HEK293 (cell line): ENCODE measurements around the gene SYNGR3.

ENCODE experiments used
- CTCF ChIA-PET: fragments of 350-600 bp; formaldehyde crosslinking; extraction: SDS; loops from one replicate; lab custom pipeline; 2021; ENCODE audit warnings: antibody characterized with exemption; lab: Yijun Ruan, JAX
- POLR2A ChIA-PET: fragments of 300-600 bp; formaldehyde crosslinking; extraction: SDS; loops from one replicate; lab custom pipeline; 2020; ENCODE audit warnings: antibody characterized with exemption, inconsistent platforms; lab: Yijun Ruan, JAX
- H3K27ac ChIP-seq: fragments of 200-500 bp; sonication (Bioruptor generic); 2 replicates; pipeline ENCODE4 v1.5.1; 2014; ENCODE audit warnings: low read depth, low read length, control low read depth, inconsistent platforms; ENCODE audit errors: extremely low read depth
- H3K36me3 ChIP-seq, 2 experiments: fragments of 200-500 bp in 1 of 2; sonication (Bioruptor generic) in 1 of 2; 1 replicate in 1 of 2; 2 replicates in 1 of 2; pipeline ENCODE4 v1.5.1; 2014 to 2017; ENCODE audit warnings: inconsistent platforms in 2 of 2, low read length in 2 of 2; ENCODE audit not compliant: control insufficient read depth in 2 of 2, insufficient read depth in 1 of 2
- H3K4me1 ChIP-seq: fragments of 200-500 bp; sonication (Bioruptor generic); 2 replicates; pipeline ENCODE4 v1.5.1; 2014; ENCODE audit warnings: mild to moderate bottlenecking, low read length, inconsistent platforms; ENCODE audit not compliant: control insufficient read depth, insufficient read depth
- H3K4me3 ChIP-seq: 2 replicates; pipeline ENCODE4 v1.5.1; 2011; ENCODE audit warnings: low read depth, mild to moderate bottlenecking, control low read depth, low read length, moderate library complexity
- H3K9me3 ChIP-seq: fragments of 200-500 bp; sonication (Bioruptor generic); 2 replicates; pipeline ENCODE4 v1.5.1; 2014; ENCODE audit warnings: low read depth, low read length, inconsistent platforms; ENCODE audit not compliant: control insufficient read depth, insufficient read depth
- EGR2 ChIP-seq: fragments of 450-650 bp; formaldehyde crosslinking; IDR thresholded peaks from 2 replicates; pipeline ENCODE4 v1.5.1; 2016; ENCODE audit warnings: low read depth, missing biosample characterization, missing genetic modification characterization
- HOXA7 ChIP-seq: sonication (generic); formaldehyde crosslinking; IDR thresholded peaks from 2 replicates; pipeline ENCODE4 v1.8.1; 2022; ENCODE audit warnings: missing genetic modification reagents, borderline replicate concordance
- KLF1 ChIP-seq: fragments of 450-650 bp; formaldehyde crosslinking; IDR thresholded peaks from 2 replicates; pipeline ENCODE4 v1.5.1; 2016; ENCODE audit warnings: missing biosample characterization, missing genetic modification characterization
- MYNN ChIP-seq: fragments of 450-650 bp; formaldehyde crosslinking; IDR thresholded peaks from 2 replicates; pipeline ENCODE4 v1.5.1; 2016; ENCODE audit warnings: missing biosample characterization, missing genetic modification characterization, borderline replicate concordance
- ZBTB20 ChIP-seq: fragments of 450-650 bp; formaldehyde crosslinking; IDR thresholded peaks from 2 replicates; pipeline ENCODE4 v1.5.1; 2016; ENCODE audit warnings: missing biosample characterization, missing genetic modification characterization
- ZFHX2 ChIP-seq: fragments of 450-650 bp; formaldehyde crosslinking; conservative IDR thresholded peaks from 2 replicates; pipeline ENCODE4 v1.5.1; 2016; ENCODE audit warnings: missing biosample characterization, missing genetic modification characterization
- ZNF121 ChIP-seq: fragments of 450-650 bp; formaldehyde crosslinking; IDR thresholded peaks from 2 replicates; pipeline ENCODE4 v1.5.1; 2016; ENCODE audit warnings: missing biosample characterization, missing genetic modification characterization
- ZNF155 ChIP-seq: fragments of 450-650 bp; formaldehyde crosslinking; IDR thresholded peaks from 2 replicates; pipeline ENCODE4 v1.5.1; 2016; ENCODE audit warnings: missing biosample characterization, missing genetic modification characterization
- ZNF280C ChIP-seq: fragments of 450-650 bp; formaldehyde crosslinking; IDR thresholded peaks from 2 replicates; pipeline ENCODE4 v1.5.1; 2016; ENCODE audit warnings: missing biosample characterization, missing genetic modification characterization
- ZNF404 ChIP-seq: fragments of 450-650 bp; formaldehyde crosslinking; IDR thresholded peaks from 2 replicates; pipeline ENCODE4 v1.5.1; 2017; ENCODE audit warnings: missing biosample characterization, missing genetic modification characterization
- ZNF548 ChIP-seq: fragments of 450-650 bp; formaldehyde crosslinking; IDR thresholded peaks from 2 replicates; pipeline ENCODE4 v1.5.1; 2016; ENCODE audit warnings: missing biosample characterization, missing genetic modification characterization
- ZNF621 ChIP-seq: fragments of 450-650 bp; formaldehyde crosslinking; IDR thresholded peaks from 2 replicates; pipeline ENCODE4 v1.5.1; 2017; ENCODE audit warnings: missing biosample characterization, missing genetic modification characterization
- ZNF677 ChIP-seq: fragments of 450-650 bp; IDR thresholded peaks from 2 replicates; pipeline ENCODE4 v1.5.0; 2018; ENCODE audit warnings: missing biosample characterization, mild to moderate bottlenecking, missing genetic modification characterization, moderate library complexity
- ZNF792 ChIP-seq: fragments of 450-650 bp; formaldehyde crosslinking; IDR thresholded peaks from 2 replicates; pipeline ENCODE4 v1.5.1; 2016; ENCODE audit warnings: missing biosample characterization, missing genetic modification characterization
- TF ChIP-seq, protein P1 (sequence below): fragments of 450-650 bp; formaldehyde crosslinking; IDR thresholded peaks from 2 replicates; pipeline ENCODE4 v1.5.1; 2016; ENCODE audit warnings: missing biosample characterization, missing genetic modification characterization, borderline replicate concordance
- TF ChIP-seq, protein P2 (sequence below): fragments of 450-650 bp; formaldehyde crosslinking; IDR thresholded peaks from 2 replicates; pipeline ENCODE4 v1.5.1; 2017; ENCODE audit warnings: missing biosample characterization, missing genetic modification characterization
- TF ChIP-seq, protein P3 (sequence below): fragments of 450-650 bp; formaldehyde crosslinking; IDR thresholded peaks from 2 replicates; pipeline ENCODE4 v1.5.1; 2017; ENCODE audit warnings: missing biosample characterization, mild to moderate bottlenecking, missing genetic modification characterization, moderate library complexity
- TF ChIP-seq, protein P4 (sequence below): fragments of 450-650 bp; formaldehyde crosslinking; IDR thresholded peaks from 2 replicates; pipeline ENCODE4 v1.5.1; 2016; ENCODE audit warnings: missing biosample characterization, missing genetic modification characterization
- TF ChIP-seq, protein P5 (sequence below): fragments of 450-650 bp; formaldehyde crosslinking; IDR thresholded peaks from 2 replicates; pipeline ENCODE4 v1.5.1; 2016; ENCODE audit warnings: missing biosample characterization, missing genetic modification characterization, borderline replicate concordance

SYNGR3 gene

DNA sequence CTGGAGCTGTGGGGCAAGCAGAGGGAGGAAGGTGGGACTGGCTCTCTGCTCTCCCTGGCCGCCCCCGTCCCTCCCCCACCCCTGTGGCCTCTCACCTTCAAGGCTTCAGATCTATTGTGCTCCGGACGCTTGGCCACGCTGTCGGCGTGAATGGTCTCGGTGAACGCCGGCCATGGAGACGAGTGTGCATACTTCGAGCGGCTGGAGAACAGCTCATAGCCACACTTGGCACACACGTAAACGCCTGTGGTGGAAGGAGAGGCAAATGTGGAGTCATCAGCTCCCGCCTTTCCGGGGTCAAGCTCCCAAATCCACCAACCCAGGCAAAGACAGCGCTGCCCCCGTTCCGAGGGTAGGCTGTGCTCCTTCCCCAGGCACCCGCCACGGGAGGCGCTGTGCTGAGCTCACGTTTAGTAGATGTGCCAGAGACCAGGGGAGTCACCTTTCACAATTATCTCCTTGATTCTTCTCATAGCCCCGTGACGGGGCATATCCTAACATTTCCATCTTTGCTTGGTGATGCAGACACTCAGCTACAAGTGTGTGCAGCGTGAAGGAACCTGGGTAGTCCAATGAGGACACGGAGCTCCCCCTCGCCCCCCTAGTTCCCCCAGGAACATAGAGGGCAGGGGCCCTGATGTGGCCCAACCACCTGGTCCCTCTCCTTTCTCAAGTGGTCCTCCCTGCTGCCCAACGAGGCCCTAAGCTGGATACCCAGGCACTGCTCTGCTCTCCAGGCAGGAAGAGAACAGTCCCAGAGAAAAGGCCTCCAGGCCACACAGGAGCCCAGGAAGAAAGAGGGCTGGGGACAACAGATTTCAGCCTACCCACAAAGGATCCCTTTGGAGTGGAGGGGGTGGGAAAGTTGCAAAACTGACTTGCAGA lies 48.4 kb upstream of the SYNGR3 start (continued):
- TF ChIP-seq, protein P1, sequence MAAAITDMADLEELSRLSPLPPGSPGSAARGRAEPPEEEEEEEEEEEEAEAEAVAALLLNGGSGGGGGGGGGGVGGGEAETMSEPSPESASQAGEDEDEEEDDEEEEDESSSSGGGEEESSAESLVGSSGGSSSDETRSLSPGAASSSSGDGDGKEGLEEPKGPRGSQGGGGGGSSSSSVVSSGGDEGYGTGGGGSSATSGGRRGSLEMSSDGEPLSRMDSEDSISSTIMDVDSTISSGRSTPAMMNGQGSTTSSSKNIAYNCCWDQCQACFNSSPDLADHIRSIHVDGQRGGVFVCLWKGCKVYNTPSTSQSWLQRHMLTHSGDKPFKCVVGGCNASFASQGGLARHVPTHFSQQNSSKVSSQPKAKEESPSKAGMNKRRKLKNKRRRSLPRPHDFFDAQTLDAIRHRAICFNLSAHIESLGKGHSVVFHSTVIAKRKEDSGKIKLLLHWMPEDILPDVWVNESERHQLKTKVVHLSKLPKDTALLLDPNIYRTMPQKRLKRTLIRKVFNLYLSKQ (tag by site-specific recombination), result no peak
- TF ChIP-seq HOXA7 (no peak), EGR2 (peak; percentile 10; the same call in 1 of the 2 replicates)
- TF ChIP-seq, all 188 proteins: peak for 14

DNA sequence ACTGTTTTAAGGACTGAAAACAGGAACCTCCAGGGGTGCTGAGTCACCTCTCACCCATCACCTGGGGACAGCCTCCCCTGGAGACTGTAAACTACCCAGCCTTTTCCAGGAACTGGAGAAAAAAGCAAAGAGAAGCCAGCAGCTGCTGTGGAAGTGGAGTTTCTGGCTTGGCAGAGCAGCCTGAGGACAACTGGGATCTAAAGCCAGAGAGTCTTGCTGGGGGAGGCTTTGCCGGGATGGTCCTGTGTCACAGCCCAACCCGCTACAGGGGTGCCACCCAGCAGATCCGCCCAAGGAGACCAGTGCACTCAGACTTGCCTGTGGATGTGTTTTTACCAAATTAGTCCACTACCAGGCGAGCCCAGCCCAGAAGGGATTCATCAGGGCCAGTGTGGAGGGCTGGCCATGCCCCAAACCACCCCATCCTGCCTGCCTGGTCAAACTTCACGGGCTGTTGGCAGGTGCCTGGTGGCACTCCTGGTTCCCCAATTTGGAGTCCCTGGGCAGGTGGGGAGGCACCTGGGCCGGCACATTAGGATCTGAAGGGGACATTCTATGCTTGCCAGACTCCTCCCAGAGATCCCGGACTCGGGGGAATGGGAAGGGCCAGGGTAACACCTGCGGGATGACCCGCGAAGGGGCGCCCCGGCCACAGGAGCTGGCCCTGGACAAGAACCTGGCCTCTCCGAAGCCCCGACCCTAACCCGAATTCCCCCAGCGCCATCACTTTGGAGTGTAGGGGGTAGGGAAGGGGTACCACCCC lies 47.5 kb upstream of the SYNGR3 start:
- ChIA-PET CTCF (interaction anchor here (0.6 to 2.6 kb wide), 4 partner anchors 13 to 262 kb away, joined by 3 to 19 read pairs (median 4); no protein-coding TSS in a partner anchor), POLR2A (interaction anchor here (1.1 to 1.7 kb wide), 5 partner anchors 15 to 23 kb away, joined by 5 to 33 read pairs (median 11); partner anchors contain the start of gene RPS2)
- no peak for TF ChIP-seq ZNF677
- TF ChIP-seq, protein P2, sequence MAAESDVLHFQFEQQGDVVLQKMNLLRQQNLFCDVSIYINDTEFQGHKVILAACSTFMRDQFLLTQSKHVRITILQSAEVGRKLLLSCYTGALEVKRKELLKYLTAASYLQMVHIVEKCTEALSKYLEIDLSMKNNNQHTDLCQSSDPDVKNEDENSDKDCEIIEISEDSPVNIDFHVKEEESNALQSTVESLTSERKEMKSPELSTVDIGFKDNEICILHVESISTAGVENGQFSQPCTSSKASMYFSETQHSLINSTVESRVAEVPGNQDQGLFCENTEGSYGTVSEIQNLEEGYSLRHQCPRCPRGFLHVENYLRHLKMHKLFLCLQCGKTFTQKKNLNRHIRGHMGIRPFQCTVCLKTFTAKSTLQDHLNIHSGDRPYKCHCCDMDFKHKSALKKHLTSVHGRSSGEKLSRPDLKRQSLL (tag by site-specific recombination), result no peak
- TF ChIP-seq, protein P3, sequence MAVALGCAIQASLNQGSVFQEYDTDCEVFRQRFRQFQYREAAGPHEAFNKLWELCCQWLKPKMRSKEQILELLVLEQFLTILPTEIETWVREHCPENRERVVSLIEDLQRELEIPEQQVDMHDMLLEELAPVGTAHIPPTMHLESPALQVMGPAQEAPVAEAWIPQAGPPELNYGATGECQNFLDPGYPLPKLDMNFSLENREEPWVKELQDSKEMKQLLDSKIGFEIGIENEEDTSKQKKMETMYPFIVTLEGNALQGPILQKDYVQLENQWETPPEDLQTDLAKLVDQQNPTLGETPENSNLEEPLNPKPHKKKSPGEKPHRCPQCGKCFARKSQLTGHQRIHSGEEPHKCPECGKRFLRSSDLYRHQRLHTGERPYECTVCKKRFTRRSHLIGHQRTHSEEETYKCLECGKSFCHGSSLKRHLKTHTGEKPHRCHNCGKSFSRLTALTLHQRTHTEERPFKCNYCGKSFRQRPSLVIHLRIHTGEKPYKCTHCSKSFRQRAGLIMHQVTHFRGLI (tag by site-specific recombination), result peak; percentile 62; the same call in 1 of the 2 replicates
- peak; percentile 68 for TF ChIP-seq KLF1 (tag by site-specific recombination)
- no peak for TF ChIP-seq ZNF548
- TF ChIP-seq ZNF121 (tag by site-specific recombination), result no peak
- TF ChIP-seq MYNN (tag by site-specific recombination), result no peak
- no peak for TF ChIP-seq ZNF404 (tag by site-specific recombination)
- TF ChIP-seq ZNF280C (tag by site-specific recombination), result no peak
- no peak for TF ChIP-seq ZNF792 (tag by site-specific recombination)
- no peak for TF ChIP-seq ZNF621 (tag by site-specific recombination)
- TF ChIP-seq ZNF155, result no peak
- no peak for TF ChIP-seq ZFHX2 (tag by site-specific recombination)
- TF ChIP-seq, protein P4, sequence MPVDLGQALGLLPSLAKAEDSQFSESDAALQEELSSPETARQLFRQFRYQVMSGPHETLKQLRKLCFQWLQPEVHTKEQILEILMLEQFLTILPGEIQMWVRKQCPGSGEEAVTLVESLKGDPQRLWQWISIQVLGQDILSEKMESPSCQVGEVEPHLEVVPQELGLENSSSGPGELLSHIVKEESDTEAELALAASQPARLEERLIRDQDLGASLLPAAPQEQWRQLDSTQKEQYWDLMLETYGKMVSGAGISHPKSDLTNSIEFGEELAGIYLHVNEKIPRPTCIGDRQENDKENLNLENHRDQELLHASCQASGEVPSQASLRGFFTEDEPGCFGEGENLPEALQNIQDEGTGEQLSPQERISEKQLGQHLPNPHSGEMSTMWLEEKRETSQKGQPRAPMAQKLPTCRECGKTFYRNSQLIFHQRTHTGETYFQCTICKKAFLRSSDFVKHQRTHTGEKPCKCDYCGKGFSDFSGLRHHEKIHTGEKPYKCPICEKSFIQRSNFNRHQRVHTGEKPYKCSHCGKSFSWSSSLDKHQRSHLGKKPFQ (tag by site-specific recombination), result no peak
- TF ChIP-seq, protein P5, sequence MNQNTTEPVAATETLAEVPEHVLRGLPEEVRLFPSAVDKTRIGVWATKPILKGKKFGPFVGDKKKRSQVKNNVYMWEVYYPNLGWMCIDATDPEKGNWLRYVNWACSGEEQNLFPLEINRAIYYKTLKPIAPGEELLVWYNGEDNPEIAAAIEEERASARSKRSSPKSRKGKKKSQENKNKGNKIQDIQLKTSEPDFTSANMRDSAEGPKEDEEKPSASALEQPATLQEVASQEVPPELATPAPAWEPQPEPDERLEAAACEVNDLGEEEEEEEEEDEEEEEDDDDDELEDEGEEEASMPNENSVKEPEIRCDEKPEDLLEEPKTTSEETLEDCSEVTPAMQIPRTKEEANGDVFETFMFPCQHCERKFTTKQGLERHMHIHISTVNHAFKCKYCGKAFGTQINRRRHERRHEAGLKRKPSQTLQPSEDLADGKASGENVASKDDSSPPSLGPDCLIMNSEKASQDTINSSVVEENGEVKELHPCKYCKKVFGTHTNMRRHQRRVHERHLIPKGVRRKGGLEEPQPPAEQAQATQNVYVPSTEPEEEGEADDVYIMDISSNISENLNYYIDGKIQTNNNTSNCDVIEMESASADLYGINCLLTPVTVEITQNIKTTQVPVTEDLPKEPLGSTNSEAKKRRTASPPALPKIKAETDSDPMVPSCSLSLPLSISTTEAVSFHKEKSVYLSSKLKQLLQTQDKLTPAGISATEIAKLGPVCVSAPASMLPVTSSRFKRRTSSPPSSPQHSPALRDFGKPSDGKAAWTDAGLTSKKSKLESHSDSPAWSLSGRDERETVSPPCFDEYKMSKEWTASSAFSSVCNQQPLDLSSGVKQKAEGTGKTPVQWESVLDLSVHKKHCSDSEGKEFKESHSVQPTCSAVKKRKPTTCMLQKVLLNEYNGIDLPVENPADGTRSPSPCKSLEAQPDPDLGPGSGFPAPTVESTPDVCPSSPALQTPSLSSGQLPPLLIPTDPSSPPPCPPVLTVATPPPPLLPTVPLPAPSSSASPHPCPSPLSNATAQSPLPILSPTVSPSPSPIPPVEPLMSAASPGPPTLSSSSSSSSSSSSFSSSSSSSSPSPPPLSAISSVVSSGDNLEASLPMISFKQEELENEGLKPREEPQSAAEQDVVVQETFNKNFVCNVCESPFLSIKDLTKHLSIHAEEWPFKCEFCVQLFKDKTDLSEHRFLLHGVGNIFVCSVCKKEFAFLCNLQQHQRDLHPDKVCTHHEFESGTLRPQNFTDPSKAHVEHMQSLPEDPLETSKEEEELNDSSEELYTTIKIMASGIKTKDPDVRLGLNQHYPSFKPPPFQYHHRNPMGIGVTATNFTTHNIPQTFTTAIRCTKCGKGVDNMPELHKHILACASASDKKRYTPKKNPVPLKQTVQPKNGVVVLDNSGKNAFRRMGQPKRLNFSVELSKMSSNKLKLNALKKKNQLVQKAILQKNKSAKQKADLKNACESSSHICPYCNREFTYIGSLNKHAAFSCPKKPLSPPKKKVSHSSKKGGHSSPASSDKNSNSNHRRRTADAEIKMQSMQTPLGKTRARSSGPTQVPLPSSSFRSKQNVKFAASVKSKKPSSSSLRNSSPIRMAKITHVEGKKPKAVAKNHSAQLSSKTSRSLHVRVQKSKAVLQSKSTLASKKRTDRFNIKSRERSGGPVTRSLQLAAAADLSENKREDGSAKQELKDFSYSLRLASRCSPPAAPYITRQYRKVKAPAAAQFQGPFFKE, result no peak
- no peak for TF ChIP-seq HOXA7
- 0 out of 2 replicates have a peak, but pooled peaks have one; percentile 10 for TF ChIP-seq ZBTB20

More for the DNA sequence above, 47.5 kb upstream of the SYNGR3 start:
- Histone ChIP-seq H3K9me3 (no peaks in the 10 kb centered on the region), H3K36me3 (peaks cover 0 to 33% of the 10 kb centered on the region in 2 experiments; a peak in 2 of 3 replicates), H3K4me3 (peak overlapping the region; percentile 67), H3K27ac (no peak overlapping the region; the same call in 1 of the 2 replicates), H3K4me1 (no peaks in the 10 kb centered on the region)
